ENCODE measurements around the gene DST.
"Not testable (repeated sequence)": the region's sequence is repeated elsewhere in the genome, so short reads cannot be mapped to it uniquely, and the experiment has no call there.

Gene DST

DNA sequence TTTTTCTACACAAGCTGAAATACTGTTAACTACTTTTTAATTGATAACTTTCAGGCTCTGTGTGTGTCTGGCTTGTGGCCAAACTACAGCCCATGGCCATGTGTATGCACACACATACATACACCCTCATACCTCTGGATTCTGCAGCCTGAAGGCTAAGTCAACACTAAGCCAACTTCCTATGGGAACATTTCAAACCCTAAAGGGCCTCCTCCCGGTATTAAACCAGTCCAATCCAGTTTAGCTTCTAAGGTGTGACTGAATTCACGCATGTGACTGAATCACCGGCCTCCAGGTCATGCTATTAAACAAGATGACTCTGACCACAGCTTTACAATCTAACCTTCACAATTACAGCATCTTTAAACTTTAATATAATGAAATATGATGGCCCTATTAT is 20.7 kb upstream of the DST start:
- Histone ChIP-seq H4K20me1 (ENCODE audit: insufficient read depth, low read length) (no peaks in the 10 kb centered on the region), H3F3A (ENCODE audit: insufficient read depth, low read length) (no peaks in the 10 kb centered on the region), H3K9me3 (ENCODE audit: low read length) (no peaks in the 10 kb centered on the region), H3K4me2 (ENCODE audit: low read length) (no peak overlapping the region), H2AFZ (ENCODE audit: low read length) (no peak overlapping the region), H3K9me2 (ENCODE audit: low read depth, low read length) (no peaks in the 10 kb centered on the region), H3K4me1 (ENCODE audit: insufficient read depth, low read length, severe bottlenecking) (no peaks in the 10 kb centered on the region), H3K36me3 (ENCODE audit: insufficient read depth, low read length) (no peaks in the 10 kb centered on the region), H3K4me3 (ENCODE audit: low read depth, low read length, poor library complexity, severe bottlenecking) (no peak overlapping the region), H3K27ac (ENCODE audit: low read depth, low read length, poor library complexity, severe bottlenecking) (no peak overlapping the region), H3K9ac (ENCODE audit: low read length) (no peak overlapping the region), H3K79me2 (ENCODE audit: insufficient read depth, low read length) (no peaks in the 10 kb centered on the region), H3K27me3 (ENCODE audit: insufficient read depth, low read length) (no peaks in the 10 kb centered on the region)
- TF ChIP-seq, protein P1, sequence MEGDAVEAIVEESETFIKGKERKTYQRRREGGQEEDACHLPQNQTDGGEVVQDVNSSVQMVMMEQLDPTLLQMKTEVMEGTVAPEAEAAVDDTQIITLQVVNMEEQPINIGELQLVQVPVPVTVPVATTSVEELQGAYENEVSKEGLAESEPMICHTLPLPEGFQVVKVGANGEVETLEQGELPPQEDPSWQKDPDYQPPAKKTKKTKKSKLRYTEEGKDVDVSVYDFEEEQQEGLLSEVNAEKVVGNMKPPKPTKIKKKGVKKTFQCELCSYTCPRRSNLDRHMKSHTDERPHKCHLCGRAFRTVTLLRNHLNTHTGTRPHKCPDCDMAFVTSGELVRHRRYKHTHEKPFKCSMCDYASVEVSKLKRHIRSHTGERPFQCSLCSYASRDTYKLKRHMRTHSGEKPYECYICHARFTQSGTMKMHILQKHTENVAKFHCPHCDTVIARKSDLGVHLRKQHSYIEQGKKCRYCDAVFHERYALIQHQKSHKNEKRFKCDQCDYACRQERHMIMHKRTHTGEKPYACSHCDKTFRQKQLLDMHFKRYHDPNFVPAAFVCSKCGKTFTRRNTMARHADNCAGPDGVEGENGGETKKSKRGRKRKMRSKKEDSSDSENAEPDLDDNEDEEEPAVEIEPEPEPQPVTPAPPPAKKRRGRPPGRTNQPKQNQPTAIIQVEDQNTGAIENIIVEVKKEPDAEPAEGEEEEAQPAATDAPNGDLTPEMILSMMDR (IDR thresholded peaks at IDR 0.05; ENCODE audit: low read length): no peak
- TF ChIP-seq EZH2 (IDR thresholded peaks at IDR 0.05; ENCODE audit: borderline replicate concordance, low read length): no peak

DNA sequence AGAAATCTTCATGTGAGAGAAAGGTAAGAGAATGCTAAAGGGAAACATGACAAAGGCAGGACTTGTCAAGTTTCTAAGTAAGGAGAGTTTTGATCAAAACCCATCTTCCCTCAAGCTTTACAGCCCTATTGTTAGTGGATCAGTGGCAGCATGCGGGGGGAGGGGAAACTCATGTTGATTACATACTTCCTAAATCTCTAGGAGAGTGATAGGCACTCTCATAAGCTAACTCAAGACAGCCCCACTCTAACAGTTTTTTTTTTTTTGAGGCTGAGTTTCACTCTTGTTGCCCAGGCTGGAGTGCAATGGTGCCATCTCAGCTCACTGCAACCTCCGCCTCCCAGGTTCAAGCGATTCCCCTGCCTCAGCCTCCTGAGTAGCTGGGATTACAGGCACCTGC is 18.6 kb upstream of the DST start:
- not testable (repeated sequence) for H3K9ac ChIP-seq (ENCODE audit: low read length); H2AFZ ChIP-seq (ENCODE audit: low read length); H3K79me2 ChIP-seq (ENCODE audit: insufficient read depth, low read length); H3K27me3 ChIP-seq (ENCODE audit: insufficient read depth, low read length); H3K9me2 ChIP-seq (ENCODE audit: low read depth, low read length); H4K20me1 ChIP-seq (ENCODE audit: insufficient read depth, low read length); H3K4me1 ChIP-seq (ENCODE audit: insufficient read depth, low read length, severe bottlenecking); H3K4me2 ChIP-seq (ENCODE audit: low read length); H3K9me3 ChIP-seq (ENCODE audit: low read length); H3F3A ChIP-seq (ENCODE audit: insufficient read depth, low read length); H3K27ac ChIP-seq (ENCODE audit: low read depth, low read length, poor library complexity, severe bottlenecking); H3K36me3 ChIP-seq (ENCODE audit: insufficient read depth, low read length); H3K4me3 ChIP-seq (ENCODE audit: low read depth, low read length, poor library complexity, severe bottlenecking)

DNA sequence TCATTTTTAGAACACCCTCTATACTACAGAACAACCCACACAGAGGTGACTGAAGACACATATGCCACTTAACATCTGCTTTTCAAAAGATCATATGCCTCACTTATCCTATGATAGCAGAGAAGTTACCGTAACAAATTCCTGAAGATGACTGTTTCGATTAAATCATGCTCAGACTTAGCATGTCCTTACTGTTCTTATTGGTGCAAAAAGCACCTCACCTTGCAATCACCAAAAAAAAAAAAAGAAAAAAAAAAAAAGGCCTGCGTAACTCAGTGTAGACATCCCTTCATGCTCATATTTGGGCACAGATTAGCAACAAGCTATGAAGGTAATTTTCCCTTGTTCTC is 17.7 kb upstream of the DST start:
- TF ChIP-seq EZH2 (IDR thresholded peaks at IDR 0.05; ENCODE audit: borderline replicate concordance, low read length): no peak
- TF ChIP-seq, protein P1 (IDR thresholded peaks at IDR 0.05; ENCODE audit: low read length): no peak
- Histone ChIP-seq H3K4me2 (ENCODE audit: low read length) (no peak overlapping the region), H3K4me1 (ENCODE audit: insufficient read depth, low read length, severe bottlenecking) (no peaks in the 10 kb centered on the region), H2AFZ (ENCODE audit: low read length) (no peak overlapping the region), H3F3A (ENCODE audit: insufficient read depth, low read length) (no peaks in the 10 kb centered on the region), H3K79me2 (ENCODE audit: insufficient read depth, low read length) (no peaks in the 10 kb centered on the region), H4K20me1 (ENCODE audit: insufficient read depth, low read length) (no peaks in the 10 kb centered on the region), H3K36me3 (ENCODE audit: insufficient read depth, low read length) (no peaks in the 10 kb centered on the region), H3K9me2 (ENCODE audit: low read depth, low read length) (no peaks in the 10 kb centered on the region), H3K9me3 (ENCODE audit: low read length) (no peaks in the 10 kb centered on the region), H3K27ac (ENCODE audit: low read depth, low read length, poor library complexity, severe bottlenecking) (no peak overlapping the region), H3K9ac (ENCODE audit: low read length) (no peak overlapping the region), H3K27me3 (ENCODE audit: insufficient read depth, low read length) (no peaks in the 10 kb centered on the region), H3K4me3 (ENCODE audit: low read depth, low read length, poor library complexity, severe bottlenecking) (no peak overlapping the region)

DNA sequence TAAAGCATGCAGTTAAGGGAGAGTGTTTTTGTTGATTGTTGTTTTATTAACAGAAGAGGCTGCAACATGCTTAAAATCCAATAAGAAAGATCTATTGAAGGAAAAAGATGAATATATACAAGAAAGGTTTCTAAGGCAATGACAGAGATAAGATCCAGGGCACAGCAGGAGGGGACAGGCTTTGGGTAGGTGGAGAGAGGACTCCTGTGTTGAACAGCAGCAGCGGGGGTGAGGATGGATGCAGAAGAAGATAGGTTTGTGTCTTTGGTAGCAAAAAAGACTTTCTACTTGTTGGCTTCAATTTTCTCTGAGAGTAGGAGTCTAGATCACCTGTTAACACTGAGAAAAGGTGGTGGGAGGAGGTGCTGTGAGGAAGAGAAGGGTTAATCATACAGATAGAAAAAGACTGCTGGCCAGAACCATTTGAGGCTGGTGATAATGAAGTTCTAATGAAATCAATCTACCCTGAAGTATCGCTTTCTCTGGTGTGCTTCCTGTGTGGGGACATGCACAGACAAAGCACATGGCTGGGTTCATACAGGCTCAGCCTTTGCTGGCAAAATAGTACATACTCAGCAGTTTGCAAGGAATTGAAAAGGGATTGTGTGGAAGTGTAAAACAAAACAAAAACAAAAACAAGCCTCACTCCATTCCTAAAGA is 17.2 kb upstream of the DST start:
- TF ChIP-seq EZH2 (IDR thresholded peaks at IDR 0.05; ENCODE audit: borderline replicate concordance, low read length): no peak
- TF ChIP-seq, protein P1 (IDR thresholded peaks at IDR 0.05; ENCODE audit: low read length): no peak
- Histone ChIP-seq H3K9me3 (ENCODE audit: low read length) (no peaks in the 10 kb centered on the region), H4K20me1 (ENCODE audit: insufficient read depth, low read length) (no peaks in the 10 kb centered on the region), H3K79me2 (ENCODE audit: insufficient read depth, low read length) (no peaks in the 10 kb centered on the region), H3F3A (ENCODE audit: insufficient read depth, low read length) (no peaks in the 10 kb centered on the region), H3K27ac (ENCODE audit: low read depth, low read length, poor library complexity, severe bottlenecking) (no peak overlapping the region), H3K36me3 (ENCODE audit: insufficient read depth, low read length) (no peaks in the 10 kb centered on the region), H3K9ac (ENCODE audit: low read length) (no peak overlapping the region), H3K9me2 (ENCODE audit: low read depth, low read length) (no peaks in the 10 kb centered on the region), H3K27me3 (ENCODE audit: insufficient read depth, low read length) (no peaks in the 10 kb centered on the region), H3K4me3 (ENCODE audit: low read depth, low read length, poor library complexity, severe bottlenecking) (no peak overlapping the region), H3K4me1 (ENCODE audit: insufficient read depth, low read length, severe bottlenecking) (no peaks in the 10 kb centered on the region), H2AFZ (ENCODE audit: low read length) (no peak overlapping the region), H3K4me2 (ENCODE audit: low read length) (no peak overlapping the region)
